ENCODE measurements around the gene ALDH4A1. TPM values are rescaled to one million over a fixed set of nuclear protein-coding genes. Genes with fewer than 3 reads are reported as not detected.

ALDH4A1 gene
- total and polyA plus RNA-seq, 4 donors: 162 to 424 (median 244) TPM

GRCh38 chr1:18944810-18945209 is 42.5 kb upstream of the ALDH4A1 start:
- H3K27me3 ChIP-seq (ENCODE audit: control insufficient read depth in 4 of 4, insufficient read depth in 4 of 4, low read length in 3 of 4): no peaks in the 10 kb centered on the region
- no peak for DNase-seq (ENCODE audit: low spot score)
- TF ChIP-seq FOXA2 (IDR thresholded peaks at IDR 0.05) (no peak), GABPA (IDR thresholded peaks at IDR 0.05 in 1 of 2, conservative IDR thresholded peaks at IDR 0.05 in 1 of 2) (no peak)
- H3K9me3 ChIP-seq (ENCODE audit: control insufficient read depth in 4 of 4, low read length in 3 of 4): no peaks in the 10 kb centered on the region
- WGBS: 77% methylated on average over 2 of the region's 2 CpGs
- H3K27ac ChIP-seq (ENCODE audit: low read depth in 1 of 2, low read length in 2 of 2): peak overlapping the region in 1 of 2 donors; percentile 13
- no peak overlapping the region for H3K4me3 ChIP-seq (ENCODE audit: low read depth in 1 of 3, low read length in 3 of 3)
- no peaks in the 10 kb centered on the region for H3K36me3 ChIP-seq (ENCODE audit: control insufficient read depth in 4 of 4, insufficient read depth in 3 of 4, low read depth in 1 of 4, low read length in 3 of 4)
- H3K9ac ChIP-seq (ENCODE audit: low read depth in 1 of 2, low read length in 2 of 2): no peak overlapping the region
- peaks cover 14 to 41% (median 26%) of the 10 kb centered on the region in 4 donors for H3K4me1 ChIP-seq (ENCODE audit: control insufficient read depth in 4 of 4, insufficient read depth in 4 of 4, low read length in 3 of 4)

- Histone ChIP-seq H3K27me3 (ENCODE audit: control insufficient read depth in 4 of 4, insufficient read depth in 4 of 4, low read length in 3 of 4) (no peaks in the 10 kb centered on the region), H3K27ac (ENCODE audit: low read depth in 1 of 2, low read length in 2 of 2) (no peak overlapping the region), H3K4me1 (ENCODE audit: control insufficient read depth in 4 of 4, insufficient read depth in 4 of 4, low read length in 3 of 4) (peaks cover 8 to 38% (median 18%) of the 10 kb centered on the region in 4 donors), H3K4me3 (ENCODE audit: low read depth in 1 of 3, low read length in 3 of 3) (no peak overlapping the region), H3K9ac (ENCODE audit: low read depth in 1 of 2, low read length in 2 of 2) (no peak overlapping the region), H3K36me3 (ENCODE audit: control insufficient read depth in 4 of 4, insufficient read depth in 3 of 4, low read depth in 1 of 4, low read length in 3 of 4) (no peaks in the 10 kb centered on the region), H3K9me3 (ENCODE audit: control insufficient read depth in 4 of 4, low read length in 3 of 4) (no peaks in the 10 kb centered on the region)
- TF ChIP-seq YY1 (IDR thresholded peaks at IDR 0.05) (no peak), TAF1 (conservative IDR thresholded peaks at IDR 0.05) (no peak), MAX (IDR thresholded peaks at IDR 0.05) (no peak), EGR1 (IDR thresholded peaks at IDR 0.05; ENCODE audit: low read depth in 2 of 2) (no peak), RXRA (IDR thresholded peaks at IDR 0.05) (no peak), HNF4G (IDR thresholded peaks at IDR 0.05) (no peak), JUND (IDR thresholded peaks at IDR 0.05) (no peak), RAD21 (IDR thresholded peaks at IDR 0.05) (no peak), NR2F2 (IDR thresholded peaks at IDR 0.05) (no peak), SP1 (IDR thresholded peaks at IDR 0.05) (no peak), FOXA1 (IDR thresholded peaks at IDR 0.05) (no peak), HNF4A (conservative IDR thresholded peaks at IDR 0.05) (no peak), FOXA2 (IDR thresholded peaks at IDR 0.05) (no peak), GABPA (IDR thresholded peaks at IDR 0.05 in 1 of 2, conservative IDR thresholded peaks at IDR 0.05 in 1 of 2) (no peak)
- TF ChIP-seq, protein P1, sequence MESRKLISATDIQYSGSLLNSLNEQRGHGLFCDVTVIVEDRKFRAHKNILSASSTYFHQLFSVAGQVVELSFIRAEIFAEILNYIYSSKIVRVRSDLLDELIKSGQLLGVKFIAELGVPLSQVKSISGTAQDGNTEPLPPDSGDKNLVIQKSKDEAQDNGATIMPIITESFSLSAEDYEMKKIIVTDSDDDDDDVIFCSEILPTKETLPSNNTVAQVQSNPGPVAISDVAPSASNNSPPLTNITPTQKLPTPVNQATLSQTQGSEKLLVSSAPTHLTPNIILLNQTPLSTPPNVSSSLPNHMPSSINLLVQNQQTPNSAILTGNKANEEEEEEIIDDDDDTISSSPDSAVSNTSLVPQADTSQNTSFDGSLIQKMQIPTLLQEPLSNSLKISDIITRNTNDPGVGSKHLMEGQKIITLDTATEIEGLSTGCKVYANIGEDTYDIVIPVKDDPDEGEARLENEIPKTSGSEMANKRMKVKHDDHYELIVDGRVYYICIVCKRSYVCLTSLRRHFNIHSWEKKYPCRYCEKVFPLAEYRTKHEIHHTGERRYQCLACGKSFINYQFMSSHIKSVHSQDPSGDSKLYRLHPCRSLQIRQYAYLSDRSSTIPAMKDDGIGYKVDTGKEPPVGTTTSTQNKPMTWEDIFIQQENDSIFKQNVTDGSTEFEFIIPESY (IDR thresholded peaks at IDR 0.05): no peak
- TF ChIP-seq, protein P2, sequence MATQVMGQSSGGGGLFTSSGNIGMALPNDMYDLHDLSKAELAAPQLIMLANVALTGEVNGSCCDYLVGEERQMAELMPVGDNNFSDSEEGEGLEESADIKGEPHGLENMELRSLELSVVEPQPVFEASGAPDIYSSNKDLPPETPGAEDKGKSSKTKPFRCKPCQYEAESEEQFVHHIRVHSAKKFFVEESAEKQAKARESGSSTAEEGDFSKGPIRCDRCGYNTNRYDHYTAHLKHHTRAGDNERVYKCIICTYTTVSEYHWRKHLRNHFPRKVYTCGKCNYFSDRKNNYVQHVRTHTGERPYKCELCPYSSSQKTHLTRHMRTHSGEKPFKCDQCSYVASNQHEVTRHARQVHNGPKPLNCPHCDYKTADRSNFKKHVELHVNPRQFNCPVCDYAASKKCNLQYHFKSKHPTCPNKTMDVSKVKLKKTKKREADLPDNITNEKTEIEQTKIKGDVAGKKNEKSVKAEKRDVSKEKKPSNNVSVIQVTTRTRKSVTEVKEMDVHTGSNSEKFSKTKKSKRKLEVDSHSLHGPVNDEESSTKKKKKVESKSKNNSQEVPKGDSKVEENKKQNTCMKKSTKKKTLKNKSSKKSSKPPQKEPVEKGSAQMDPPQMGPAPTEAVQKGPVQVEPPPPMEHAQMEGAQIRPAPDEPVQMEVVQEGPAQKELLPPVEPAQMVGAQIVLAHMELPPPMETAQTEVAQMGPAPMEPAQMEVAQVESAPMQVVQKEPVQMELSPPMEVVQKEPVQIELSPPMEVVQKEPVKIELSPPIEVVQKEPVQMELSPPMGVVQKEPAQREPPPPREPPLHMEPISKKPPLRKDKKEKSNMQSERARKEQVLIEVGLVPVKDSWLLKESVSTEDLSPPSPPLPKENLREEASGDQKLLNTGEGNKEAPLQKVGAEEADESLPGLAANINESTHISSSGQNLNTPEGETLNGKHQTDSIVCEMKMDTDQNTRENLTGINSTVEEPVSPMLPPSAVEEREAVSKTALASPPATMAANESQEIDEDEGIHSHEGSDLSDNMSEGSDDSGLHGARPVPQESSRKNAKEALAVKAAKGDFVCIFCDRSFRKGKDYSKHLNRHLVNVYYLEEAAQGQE (IDR thresholded peaks at IDR 0.05): no peak
- TF ChIP-seq, protein P3, sequence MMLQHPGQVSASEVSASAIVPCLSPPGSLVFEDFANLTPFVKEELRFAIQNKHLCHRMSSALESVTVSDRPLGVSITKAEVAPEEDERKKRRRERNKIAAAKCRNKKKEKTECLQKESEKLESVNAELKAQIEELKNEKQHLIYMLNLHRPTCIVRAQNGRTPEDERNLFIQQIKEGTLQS (IDR thresholded peaks at IDR 0.05): no peak
- TF ChIP-seq, protein P4, sequence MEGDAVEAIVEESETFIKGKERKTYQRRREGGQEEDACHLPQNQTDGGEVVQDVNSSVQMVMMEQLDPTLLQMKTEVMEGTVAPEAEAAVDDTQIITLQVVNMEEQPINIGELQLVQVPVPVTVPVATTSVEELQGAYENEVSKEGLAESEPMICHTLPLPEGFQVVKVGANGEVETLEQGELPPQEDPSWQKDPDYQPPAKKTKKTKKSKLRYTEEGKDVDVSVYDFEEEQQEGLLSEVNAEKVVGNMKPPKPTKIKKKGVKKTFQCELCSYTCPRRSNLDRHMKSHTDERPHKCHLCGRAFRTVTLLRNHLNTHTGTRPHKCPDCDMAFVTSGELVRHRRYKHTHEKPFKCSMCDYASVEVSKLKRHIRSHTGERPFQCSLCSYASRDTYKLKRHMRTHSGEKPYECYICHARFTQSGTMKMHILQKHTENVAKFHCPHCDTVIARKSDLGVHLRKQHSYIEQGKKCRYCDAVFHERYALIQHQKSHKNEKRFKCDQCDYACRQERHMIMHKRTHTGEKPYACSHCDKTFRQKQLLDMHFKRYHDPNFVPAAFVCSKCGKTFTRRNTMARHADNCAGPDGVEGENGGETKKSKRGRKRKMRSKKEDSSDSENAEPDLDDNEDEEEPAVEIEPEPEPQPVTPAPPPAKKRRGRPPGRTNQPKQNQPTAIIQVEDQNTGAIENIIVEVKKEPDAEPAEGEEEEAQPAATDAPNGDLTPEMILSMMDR (IDR thresholded peaks at IDR 0.05; ENCODE audit: low read depth, low read length, missing input control): no peak
- DNase-seq (ENCODE audit: low spot score): no peak
- WGBS: 95% methylated on average over 9 of the region's 9 CpGs
Measured at GRCh38 chr1:18943914-18944572, 41.7 kb upstream of the ALDH4A1 start.

All from liver (tissue), 9 donors.